ENCODE results near the gene TRIP10.

The TRIP10 gene

GRCh38 chr19:6739390-6739882 lies at the start of gene TRIP10:
TSS of gene TRIP10 (plus strand) at chr19:6739680. CDS start at chr19:6739762, 82 bp downstream.
- H3K4me3 ChIP-seq (ENCODE audit: low read length) = peak within 1 kb of the TSS; percentile 87
- DNase-seq (ENCODE audit: low read depth) = peak; percentile 66
- no peak for TF ChIP-seq CTCF (conservative IDR thresholded peaks at IDR 0.05; ENCODE audit: low read length)

- no peak overlapping the region for H3K4me3 ChIP-seq (ENCODE audit: low read length)
Observed at GRCh38 chr19:6690160-6690885, 49.2 kb upstream of the TRIP10 start.

GRCh38 chr19:6691342-6691741 lies 48.1 kb upstream of the TRIP10 start:
- H3K4me3 ChIP-seq (ENCODE audit: low read length) = no peak overlapping the region
- no peak for DNase-seq (ENCODE audit: low read depth)
- TF ChIP-seq CTCF (conservative IDR thresholded peaks at IDR 0.05; ENCODE audit: low read length) = no peak

More at GRCh38 chr19:6690160-6690885, 49.2 kb upstream of the TRIP10 start:
- TF ChIP-seq CTCF (conservative IDR thresholded peaks at IDR 0.05; ENCODE audit: low read length) = no peak
- no peak for DNase-seq (ENCODE audit: low read depth)

GRCh38 chr19:6692027-6692426 lies 47.5 kb upstream of the TRIP10 start:
- DNase-seq (ENCODE audit: low read depth) = no peak
- no peak for TF ChIP-seq CTCF (conservative IDR thresholded peaks at IDR 0.05; ENCODE audit: low read length)

GRCh38 chr19:6693056-6693471 lies 46.4 kb upstream of the TRIP10 start:
- TF ChIP-seq CTCF (conservative IDR thresholded peaks at IDR 0.05; ENCODE audit: low read length) = no peak
- no peak for DNase-seq (ENCODE audit: low read depth)
- H3K4me3 ChIP-seq (ENCODE audit: low read length) = no peak overlapping the region

More at GRCh38 chr19:6692027-6692426, 47.5 kb upstream of the TRIP10 start:
- H3K4me3 ChIP-seq (ENCODE audit: low read length) = no peak overlapping the region

GRCh38 chr19:6693681-6694080 lies 45.8 kb upstream of the TRIP10 start:
- no peak for TF ChIP-seq CTCF (conservative IDR thresholded peaks at IDR 0.05; ENCODE audit: low read length)
- H3K4me3 ChIP-seq (ENCODE audit: low read length) = no peak overlapping the region
- no peak for DNase-seq (ENCODE audit: low read depth)

All from AG10803 (cell line).